Activated T-cell treated with anti-CD3 and anti-CD28 coated beads for 48 hours (primary cell): Measurements from ENCODE around the gene TULP1.
"Not testable (repeated sequence)": the region's sequence is repeated elsewhere in the genome, so short reads cannot be mapped to it uniquely, and the experiment has no call there.

Experiments
- DNase-seq: peaks from one replicate; pipeline ENCODE4 v3.0.0-alpha.2; 2020; ENCODE audit warnings: low read depth

TULP1 gene

DNA sequence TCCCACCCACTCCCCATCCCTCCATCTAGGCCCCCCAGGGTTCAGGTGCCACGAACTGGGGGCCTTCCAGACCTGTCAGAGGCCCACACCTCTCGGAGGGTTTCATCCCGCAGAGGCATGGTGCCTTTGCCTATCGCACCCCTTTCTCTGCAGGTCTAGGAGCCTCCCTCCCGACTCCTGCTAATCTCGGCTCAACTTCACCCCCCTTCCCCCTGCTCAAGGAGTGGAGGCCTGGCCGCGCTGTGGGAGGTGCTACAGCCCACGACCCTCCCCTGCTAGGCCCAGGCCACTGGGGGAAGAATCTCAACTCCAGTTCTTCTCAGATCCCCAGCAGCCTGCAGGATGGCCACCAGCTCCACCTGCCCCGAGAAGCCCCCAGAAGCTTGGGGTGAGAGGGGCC lies at the start of gene TULP1:
Gene TULP1, minus strand, starts transcription at position 157 of the 400 bp plus-strand sequence. Its CDS starts 38 bp downstream, at position 119.
- DNase-seq: no peak

DNA sequence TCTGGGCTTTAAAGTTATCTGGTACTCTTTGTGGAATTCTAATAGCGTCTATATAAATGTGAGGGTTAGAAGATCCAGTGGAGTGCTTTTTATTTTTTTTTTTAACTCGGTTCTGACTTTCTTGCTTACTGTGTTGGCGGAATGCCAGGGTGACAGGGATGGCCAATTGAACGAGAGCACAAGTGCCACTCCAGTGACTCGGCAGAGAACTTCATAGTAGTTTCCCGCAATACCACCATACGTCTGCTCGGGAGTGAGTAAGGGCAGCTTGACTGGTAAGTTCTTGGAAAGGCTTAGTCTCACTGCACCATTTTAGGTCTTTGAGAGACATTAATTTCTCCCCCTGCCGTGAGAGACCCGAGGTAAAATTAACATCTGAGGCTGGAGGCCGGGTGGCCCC lies 49.4 kb upstream of the TULP1 start:
- DNase-seq: no peak

DNA sequence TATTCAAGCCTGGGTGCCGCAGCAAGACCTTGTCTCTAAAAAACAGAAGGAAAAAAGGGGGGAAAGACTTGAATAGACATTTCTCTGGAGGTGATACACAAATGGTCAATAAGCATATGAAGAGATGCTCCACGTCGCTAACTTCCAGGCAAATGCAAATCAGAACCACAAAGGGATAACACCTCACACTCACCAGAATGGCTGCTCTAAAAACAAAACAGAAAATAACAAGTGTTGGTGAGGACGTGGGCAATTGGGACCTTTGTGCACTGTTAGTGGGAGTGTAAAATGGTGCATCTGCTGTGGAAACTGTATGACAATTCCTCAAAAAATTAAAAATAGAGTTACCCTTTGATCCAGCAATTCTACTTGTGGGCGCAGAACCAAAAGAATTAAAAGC lies 48.4 kb upstream of the TULP1 start:
- DNase-seq: no peak

DNA sequence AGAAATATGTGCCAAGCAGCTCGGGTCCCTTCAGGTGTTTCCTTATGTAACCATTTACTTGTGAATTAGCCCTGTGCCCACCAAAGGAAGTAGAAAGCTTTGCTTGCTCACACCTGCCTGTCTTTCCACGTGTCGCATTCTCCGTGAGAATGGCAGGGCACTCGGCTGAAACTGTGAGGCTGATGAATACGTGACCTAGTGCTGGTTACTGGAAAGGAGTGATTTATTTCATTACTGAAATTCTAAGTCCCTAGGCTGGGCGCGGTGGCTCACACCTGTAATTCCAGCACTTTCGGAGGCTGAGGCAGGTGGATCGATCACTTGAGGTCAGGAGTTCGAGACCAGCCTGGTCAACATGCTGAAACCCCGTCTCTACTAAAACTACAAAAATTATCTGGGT lies 45.9 kb upstream of the TULP1 start:
- no peak for DNase-seq

DNA sequence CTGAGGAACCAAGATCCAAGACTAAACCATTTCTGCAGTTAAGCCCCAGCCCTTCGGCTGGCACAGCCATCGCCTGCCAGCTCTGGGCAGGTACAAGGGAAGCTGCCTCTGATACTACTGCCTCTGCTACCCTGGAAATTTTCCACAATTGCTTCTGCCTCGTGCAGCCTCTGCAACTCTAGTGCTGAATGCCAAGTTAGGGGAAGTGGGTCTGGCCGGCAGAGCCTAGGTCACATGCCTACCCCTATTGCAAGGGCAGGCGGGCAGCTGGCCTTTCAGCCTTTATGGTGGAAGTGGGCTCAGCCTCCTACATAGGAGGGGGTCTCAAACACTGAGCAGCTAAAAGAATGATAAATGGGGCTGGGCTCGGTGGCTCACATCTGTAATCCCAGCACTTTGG lies 44.5 kb upstream of the TULP1 start:
- no peak for DNase-seq

DNA sequence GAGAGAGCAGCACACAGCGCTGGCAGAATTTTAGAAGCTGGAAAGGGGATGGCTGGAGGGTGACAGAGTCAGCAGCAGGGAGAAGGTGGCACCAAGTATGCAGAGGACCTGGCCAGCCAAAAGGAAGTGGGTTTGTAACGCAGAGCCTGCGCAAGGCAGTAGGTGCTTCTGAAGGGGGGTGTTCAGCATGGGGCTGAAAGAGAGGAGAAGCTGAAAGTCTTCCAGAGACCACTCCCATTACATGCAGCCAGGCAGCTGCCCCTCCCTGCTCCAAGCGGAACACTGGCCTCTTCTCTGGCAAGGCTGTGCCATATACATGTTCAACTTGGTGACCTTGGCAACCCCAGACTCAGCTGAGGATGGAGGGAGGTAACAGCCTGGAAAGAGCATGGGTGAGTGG lies 42.1 kb upstream of the TULP1 start:
- no peak for DNase-seq

DNA sequence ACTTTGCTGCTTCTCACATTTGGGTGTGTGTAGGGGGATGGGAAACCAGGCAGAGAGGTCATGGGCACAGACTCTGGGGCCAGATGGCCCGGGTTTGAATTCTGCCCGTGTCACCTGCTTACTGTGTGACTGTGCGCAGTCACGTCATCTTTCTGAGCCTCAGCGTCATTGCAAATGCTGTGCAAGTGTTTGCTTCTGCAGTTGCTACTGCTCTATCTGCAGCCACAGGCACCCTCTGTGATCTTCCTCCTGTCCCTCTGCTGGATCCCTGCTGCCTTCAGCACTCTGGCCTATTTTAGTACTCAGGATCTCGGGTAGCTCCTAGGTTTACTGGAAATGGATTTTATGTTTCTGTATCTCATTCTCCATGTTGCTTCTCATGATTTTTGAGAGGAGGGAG lies 40.6 kb upstream of the TULP1 start:
- no peak for DNase-seq

DNA sequence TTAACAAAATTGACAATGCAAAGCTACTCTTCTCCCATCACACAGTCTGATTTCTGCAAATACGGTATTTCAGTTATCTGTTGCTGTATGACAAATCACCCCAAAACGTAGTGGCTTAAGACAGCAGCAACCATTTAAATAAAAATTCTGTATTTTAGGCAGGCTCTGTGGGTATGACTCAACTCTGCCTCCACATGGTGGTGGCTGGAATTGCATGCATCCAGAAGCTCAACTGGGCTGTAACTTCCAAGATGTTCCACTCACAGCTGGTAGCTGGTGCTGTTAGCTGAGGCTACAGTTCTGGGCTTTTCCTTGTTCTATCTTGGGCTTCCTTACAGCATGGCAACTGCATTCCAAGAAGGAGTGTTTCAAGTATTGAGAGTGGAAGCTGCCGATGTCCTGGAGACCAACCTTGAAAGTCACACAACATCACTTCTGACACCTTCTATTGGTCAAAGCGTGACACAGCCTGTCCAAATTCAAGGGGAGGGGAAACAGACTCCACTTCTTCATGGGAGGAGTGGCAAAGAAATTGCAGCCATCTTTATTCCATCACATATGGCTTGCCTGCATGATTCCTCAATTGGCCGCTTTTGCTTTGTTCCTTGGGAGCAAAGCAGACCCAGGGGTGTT lies 39.7 kb upstream of the TULP1 start:
- DNase-seq: peak; percentile 56

DNA sequence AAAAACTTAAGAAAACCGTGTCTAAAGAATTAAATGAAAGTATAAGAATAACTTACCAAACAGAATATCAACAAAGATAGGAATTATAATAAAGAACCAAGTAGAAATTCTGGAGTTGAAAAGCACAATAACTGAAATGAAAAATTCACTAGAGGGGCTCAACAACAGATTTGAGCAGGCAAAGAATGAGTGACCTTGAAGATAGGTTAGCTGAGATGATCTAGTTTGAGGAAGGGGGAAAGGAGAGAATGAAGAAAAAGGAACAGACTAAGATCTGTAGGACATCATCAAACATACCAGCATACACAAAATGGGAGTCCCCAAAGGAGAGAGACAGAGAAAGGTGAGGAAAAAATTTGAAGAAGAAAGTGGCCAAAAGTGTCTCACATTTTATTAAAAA lies 37.7 kb upstream of the TULP1 start:
- DNase-seq: no peak

DNA sequence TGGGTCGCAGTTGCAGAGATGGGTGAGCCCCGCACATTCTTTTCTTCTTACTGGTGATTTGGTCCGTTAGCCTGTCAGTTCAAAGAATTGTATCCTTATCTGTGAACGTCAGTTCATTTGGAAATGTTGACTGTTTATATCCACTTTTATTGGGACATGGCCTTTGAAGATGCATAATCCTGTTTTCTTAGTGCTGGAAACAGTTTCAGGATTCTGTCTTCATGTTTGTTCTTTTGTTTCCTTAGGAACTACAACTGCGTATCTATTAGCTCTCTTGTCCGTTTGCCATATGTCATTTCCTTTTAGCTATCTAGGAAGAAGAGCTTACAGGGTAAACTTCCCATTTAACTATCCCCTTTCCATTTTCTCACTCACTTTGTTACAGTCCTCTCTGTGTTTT lies 35.0 kb upstream of the TULP1 start:
- no peak for DNase-seq

DNA sequence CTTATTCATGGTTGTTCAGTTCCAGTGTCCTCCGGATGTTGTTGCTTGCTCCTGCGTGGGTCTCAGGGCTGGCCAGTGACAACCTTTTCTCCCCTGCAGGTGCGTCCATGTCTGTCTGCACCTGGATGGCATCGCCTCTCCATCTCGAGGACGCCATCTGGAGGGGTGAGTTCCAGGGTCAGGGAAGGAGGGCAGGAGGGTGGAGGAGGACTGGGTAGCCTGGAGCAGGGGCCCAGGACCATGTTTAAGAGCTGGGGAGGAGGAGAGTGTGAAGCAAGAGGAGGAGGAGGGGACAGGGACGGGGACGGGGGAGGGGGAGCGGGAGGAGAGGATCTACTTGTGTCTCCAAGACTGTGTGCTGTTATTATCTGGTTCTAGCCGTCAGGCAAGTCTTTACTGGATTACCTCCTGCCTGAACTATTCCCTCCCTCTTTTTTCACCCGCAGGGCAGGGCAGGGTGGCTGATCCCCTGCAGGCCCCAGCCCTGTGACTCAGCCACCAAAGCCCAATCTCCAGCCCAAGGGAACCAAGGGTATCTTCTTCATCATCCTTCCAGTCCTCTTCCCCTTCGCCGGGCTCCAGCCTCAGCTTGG lies 32.2 kb upstream of the TULP1 start:
- DNase-seq: no peak

DNA sequence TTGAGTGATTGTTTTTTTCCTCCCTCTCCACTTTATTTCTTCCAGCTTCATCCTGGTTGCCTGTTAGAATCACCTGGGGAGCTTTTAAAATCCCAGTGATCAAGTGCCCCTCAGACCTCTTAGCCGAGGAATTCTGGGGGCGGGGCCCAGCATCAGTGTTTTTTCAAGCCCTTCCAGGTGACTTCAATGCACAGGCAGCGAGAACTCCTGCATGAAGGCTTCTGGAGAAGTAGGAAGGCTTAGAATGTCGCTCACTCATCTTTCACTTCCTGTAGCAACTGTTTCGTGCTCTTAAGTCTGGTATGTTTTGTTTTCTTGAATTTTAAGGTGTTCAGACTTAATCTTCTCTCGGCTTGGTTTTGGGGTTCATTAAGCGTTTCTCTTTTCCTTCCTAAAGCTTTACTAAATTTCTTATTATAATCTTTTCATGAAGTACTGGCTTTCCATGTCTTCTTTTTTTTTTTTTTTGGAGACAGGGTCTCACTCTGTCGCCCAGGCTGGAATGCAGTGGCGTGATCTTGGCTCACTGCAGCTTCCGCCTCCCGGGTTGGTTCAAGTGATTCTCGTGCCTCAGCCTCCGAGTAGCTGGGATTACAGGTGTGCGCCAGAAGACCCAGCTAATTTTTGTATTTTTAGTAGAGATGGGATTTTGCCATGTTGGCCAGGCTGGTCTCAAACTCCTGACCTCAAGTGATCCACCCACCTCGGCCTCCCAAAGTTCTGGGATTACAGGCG lies 30.9 kb upstream of the TULP1 start:
- no peak for DNase-seq

DNA sequence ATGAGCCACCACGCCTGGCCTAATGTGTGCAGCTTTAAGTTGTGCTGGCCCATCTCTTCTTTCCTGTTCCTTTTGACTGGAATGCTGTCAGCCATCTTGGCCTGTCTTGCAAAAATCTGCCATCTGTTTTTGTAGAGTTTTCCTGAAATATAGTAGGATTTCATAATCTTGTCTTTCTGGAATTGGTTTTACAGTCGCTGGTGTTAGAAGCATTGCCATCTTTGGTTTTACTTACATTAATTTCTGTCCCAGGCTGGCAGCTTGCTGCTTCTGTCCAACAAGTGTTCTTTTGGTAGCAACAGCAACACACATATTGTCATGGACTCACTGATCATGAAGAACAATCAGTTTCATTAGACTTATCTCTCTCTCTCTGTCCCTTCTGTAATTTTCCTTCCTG lies 29.1 kb upstream of the TULP1 start:
- DNase-seq: no peak

DNA sequence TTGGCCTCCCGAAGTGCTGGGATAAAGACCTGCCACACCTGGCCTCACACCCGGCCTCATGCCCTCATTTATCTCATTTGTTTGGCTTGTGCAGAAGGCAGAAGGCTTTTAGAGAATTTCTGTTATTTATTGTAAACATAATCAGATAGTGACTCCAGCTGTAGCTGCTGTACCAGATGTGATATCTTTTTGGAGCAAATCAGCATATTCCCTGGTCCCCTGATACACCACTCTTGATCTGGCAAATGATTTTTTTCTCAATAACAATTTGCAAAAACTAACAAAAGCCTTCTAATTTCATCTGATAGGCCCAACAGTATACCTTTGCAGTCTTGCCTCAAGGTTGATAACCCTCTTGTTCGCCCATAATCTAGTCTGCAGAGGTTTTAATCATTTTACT lies 26.5 kb upstream of the TULP1 start:
- no peak for DNase-seq

DNA sequence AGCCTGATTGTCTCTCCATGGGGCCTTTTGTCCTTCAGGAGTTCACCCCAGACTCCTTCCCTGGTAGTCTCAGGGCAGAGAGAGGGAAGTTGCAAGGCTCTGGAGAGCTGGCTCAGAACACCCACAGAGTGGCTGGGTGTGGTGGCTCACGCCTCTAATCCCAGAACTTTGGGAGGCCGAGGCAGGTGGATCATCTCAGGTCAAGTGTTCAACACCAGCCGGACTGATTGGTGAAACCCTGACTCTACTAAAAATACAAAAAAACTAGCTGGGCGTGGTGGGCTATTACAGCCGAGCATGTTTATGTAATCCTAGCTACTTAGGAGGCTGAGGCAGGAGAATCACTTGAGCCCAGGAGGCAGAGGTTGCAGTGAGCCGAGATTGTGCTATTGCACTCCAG lies 23.2 kb upstream of the TULP1 start:
- DNase-seq: not testable (repeated sequence)

DNA sequence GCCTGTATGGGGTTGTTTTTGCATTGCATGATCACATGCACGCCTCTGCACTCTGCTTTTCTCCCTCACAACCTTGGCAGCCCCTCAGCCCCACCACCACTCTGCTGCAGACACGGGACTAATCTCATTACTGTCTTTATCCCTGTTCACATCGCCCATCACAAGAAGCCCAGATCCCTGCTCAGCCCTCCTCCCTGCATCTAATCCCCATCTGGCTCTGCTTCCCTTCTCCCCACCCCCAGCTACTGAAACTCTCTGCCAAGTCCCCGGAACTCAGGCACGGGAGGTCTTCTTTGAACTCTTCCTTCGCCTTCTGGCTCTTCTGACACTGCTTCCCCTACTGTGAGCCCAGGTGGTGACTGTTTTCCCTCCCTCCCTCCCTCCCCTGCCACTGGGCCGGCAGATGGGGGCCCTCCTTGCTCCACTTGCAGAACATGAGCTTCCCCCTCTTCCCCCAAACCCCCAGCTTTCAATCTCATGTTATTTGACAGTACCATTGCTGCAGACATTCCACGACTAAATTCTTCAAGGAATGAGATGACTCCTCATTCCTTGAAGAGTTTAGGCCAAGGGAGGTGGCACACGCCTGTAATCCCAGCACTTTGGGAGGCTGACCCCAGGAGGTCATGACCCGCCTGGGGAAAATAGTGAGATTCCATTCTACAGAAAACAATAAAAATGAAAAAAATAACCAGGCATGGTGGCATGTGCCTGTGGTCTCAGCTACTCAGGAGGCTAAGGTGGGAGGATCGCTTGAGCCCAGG lies 21.9 kb upstream of the TULP1 start:
- no peak for DNase-seq

DNA sequence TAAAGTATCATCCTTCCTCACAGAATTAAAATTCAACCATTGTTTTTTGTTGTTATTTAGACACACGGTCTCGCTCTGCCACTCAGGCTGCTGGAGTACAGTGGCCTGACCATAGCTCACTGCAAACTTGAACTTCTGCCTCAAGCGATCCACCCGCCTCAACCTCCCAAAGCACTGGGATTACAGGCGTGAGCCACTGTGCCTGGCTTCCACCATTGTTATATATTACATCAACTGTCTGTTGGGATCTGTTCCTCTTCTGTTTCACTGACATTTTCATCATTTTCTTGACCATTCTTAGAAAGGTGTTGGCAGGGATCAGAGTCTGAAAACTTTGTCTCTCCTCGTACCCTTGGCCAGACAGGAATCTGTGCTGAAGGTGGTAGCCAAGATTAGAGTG lies 21.3 kb upstream of the TULP1 start:
- DNase-seq: no peak

DNA sequence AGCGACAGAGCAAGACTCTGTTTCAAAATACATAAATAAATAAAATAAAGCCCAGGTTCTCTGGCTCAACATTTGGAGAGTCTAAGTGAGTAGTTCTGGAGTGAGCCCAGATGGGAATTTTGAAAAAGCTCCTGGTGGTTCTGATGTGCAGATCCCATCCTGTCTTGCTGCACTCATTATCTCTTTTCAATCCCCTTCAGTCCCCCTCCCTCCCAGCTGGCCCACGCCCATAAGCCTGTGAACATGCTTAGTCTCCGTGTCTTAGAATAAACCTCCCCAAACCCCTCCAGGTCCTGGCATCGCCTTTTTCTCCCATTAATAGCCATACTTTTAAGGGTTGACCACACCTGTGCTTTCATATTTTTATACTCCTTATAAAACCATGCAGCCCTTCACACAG lies 19.4 kb upstream of the TULP1 start:
- no peak for DNase-seq

DNA sequence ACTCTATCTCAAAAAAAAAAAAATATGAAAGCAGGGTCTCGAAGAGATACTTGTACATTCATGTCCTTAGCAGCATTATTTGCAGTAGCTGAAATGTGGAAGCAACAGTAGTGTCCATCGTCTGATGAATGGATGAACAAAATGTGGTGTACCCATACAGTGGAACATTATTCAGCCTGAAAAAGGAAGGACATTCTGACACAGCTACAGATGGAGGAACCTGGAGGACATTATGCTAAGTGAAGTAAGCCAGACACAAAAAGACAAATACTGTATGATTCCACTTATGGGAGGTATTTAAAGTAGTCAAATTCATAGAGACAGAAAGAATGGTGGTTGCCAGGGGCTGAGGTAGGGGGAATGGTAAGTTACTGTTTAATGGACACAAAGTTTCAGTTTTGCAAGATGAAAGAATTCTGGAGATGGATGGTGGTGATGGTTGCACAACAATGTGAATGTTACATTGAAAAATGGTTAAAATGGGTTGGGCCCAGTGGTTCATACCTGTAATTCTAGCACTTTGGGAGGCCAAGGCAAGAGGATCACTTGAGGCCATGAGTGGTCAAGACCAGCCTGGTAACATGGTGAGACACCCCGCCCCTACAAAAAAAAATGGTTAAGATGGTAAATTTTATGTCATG lies 11.8 kb upstream of the TULP1 start:
- no peak for DNase-seq

DNA sequence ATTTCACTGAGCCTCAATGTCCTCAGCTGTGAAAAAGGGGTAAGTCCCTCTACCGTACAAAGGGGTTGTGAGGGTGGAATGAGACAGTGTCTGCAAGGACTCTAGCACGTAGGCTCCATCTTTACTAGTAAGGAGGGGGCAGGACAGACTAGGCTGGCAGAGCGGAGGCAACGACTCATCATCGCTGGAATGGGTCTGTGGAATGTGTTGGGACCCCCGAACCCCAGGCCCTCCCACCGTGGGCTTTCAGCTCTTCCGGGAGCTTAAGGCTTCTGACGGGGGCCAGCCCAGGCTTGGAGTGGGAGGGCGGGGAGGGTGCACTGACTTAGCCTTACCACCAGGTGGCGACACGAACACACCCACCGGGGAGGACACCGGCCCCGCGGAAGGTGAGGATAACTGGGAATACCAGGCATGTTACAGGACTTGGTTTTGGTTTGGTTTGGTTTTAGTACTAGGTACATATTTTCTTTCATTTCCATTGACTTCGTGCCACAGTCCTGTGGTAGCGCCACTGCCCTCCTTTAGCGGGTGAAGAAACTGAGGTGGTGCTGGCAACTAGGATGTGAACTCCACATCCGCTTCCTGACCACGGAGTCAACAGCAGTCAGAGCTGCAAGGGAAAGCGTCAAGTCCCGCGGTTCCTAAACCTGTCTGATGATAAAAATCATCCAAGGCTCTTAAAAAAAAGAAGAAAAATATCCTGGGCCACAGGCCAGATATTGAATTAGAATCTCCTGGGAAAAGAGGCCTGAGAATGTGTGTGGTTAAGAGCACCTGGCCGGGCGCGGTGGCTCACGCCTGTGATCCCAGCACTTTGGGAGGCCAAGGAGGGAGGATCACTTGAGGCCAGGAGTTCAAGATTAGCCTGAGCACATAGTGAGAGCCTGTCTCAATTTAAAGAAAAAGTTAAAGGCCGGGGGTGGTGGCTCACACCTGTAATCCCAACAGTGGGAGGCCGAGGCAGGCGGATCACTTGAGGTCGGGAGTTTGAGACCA lies 10.3 kb upstream of the TULP1 start:
- DNase-seq: peak; percentile 74

DNA sequence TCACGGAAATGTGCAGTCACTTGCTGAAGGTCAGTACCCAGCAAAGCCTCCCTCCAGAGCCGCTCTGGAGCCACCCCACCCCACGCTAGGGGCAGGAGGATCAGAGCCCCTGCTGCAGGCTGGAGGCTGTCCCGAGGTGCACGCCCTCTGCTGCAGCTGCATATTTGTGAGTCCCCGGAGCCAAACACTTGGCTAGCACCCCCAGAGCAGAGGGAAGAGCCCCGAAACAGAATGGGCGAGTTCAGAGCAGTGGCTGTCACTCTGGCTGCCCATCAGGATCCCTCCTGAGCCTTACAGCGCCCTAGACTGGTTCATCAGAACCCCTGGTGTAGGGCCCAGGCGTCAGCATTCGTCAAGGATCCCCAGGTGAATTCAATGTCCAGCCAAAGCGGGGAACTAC lies 9.5 kb upstream of the TULP1 start:
- DNase-seq: no peak
